Fibroblast of skin of right biceps (primary cell): ENCODE measurements around the gene SAMD1.

Experiments used
- DNase-seq: peaks from one replicate; pipeline ENCODE4 v3.0.0-alpha.2; 2013

Gene SAMD1

DNA sequence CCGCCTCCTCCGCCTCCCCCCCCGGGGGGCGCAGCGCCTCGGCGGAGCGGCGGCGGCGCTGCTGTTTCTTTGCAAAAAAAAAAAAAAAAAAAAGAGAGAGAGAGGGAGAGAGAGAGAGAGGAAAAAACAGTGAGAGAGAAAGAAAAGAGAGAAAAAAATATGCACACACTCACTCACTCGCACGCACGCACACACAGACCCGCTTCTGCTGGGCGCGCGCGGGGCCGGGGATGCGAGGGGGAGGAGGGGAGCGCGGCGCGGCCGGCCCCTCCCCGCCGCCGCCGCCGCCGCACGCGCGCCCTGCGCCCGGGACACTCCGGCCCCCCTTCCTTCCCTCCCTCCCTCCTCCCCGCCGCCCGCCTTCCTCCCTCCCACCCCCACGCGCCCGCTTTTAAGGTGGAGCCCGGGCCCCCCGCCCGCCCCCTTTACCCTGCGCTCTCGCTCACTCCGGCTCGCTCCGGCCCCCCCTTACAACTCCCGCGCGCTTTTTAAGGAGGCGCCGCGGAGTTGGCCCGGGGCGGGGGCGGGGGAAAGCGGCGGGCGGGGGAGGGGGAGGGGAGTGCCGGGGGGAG lies at the start of gene SAMD1:
SAMD1 (minus strand) TSS at position 243 of the 572 bp plus-strand sequence.
- DNase-seq, result peak; percentile 94

DNA sequence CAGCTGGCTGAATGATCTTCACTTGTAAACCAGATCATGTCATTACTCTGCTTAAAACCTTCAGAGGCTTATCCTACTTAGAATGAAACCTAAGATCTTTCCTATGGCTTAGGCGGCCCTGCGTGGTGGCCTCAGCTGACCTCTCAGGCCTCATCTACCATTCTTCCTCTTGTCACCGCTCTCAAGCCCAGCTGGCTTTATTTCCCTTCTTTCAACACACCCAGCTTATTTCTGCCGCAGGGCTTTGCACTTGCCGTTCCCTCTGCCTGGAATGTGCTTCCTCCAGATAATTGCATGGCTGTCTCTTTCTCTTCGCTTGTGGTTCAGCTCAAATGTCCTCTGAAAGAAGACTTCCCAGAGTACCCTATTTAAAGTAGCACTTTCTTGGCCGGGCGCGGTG lies 49.4 kb upstream of the SAMD1 start:
- no peak for DNase-seq

DNA sequence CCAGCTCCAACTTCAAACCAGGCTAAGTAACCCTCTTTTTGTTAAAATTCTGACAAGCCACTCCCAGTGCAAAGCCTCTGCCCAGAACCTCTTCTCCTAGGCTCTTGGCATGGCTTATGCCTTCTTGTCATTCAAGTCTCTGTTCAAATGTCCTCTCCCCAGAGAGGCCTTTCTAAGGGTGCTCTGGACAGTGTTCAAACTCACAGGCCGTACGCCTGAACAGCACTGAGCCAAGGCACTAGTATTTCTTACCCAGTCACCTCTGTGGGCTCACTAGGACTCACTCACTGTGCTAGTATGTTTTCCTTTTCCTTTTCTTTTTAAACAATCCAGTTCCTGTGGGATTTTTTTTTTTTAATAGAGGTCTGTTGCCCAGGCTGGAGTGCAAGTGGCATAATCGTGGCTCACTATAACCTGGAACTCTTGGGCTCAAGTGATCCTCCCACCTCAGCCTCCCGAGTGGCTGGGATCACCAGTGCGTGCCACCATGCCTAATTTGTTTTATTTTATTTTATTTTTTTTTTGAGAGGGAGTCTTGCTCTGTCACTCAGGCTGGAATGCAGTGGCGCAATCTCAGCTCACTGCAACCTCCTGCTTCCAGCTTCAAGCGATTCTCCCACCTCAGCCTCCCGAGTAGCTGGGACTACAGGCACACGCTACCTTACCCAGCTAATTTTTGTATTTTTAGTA lies 48.2 kb upstream of the SAMD1 start:
- peak; percentile 26 for DNase-seq

DNA sequence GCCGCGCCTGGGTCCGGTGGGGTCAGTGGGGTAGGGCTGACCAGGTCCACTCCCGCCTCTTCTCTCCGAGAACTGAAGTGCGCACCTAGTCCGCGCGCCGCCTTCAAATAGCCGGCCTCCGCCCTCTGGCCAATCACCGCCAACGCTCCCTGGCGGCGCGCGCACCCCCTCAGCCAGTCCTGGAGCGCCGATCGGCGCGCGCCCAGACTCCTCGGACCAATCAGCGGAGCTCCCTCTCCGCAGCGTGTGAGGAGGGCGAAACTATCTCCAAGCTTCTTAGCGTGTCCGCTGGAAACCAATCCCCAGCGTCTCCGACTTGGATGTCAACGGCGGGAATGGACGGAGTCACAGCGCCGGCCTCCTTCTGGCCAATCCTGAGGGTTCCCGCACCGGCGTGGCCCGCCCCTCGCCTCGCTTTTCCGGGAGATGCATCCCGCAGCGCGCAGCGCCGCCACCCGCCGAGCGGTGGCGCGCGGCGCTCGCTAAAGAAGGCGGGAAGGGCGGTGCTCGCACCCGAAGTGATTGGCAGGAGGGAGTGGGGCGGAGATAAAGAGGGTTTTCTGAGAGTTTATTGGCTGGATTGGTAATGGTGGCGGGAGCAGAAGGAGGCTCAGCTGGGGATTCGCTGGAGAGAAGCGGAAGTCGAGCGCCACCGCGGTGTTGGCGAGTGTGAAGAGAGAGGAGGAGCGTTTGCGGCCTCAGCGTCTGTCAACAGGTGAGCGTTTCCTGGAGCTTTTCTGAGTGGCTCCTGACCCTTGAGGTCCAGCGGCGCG lies 46.1 kb upstream of the SAMD1 start, which contains the start of gene ASF1B:
ASF1B (minus strand) TSS at position 81 of the 773 bp plus-strand sequence. CDS start 133 bp downstream, outside the sequence.
- DNase-seq, result peak; percentile 100

DNA sequence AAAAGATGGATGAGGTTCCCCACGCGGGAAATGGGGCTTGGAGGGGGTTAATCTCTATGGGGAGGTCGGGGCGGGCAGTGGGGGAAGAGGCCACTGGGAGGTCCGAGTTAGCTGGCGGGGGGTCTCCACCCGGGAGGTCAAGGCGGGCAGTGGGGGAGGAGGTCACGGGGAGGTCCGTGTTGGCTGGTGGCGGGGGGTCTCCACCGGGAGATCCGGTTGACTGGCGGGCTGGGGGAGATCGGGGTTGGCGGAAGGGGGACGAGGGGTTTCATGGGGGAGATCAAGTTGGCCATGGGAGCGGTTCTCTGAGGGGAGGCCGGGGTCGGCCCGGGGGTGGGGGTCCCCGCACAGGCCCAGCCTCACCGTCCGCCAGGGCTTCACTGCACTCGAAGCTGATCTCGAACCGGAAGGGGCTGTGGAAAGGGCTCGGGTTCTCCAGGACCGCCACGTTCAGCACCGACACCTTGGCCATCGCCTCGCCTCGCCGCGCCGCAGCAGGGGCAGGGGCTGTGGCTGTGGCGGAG lies 45.5 kb upstream of the SAMD1 start:
- no peak for DNase-seq

DNA sequence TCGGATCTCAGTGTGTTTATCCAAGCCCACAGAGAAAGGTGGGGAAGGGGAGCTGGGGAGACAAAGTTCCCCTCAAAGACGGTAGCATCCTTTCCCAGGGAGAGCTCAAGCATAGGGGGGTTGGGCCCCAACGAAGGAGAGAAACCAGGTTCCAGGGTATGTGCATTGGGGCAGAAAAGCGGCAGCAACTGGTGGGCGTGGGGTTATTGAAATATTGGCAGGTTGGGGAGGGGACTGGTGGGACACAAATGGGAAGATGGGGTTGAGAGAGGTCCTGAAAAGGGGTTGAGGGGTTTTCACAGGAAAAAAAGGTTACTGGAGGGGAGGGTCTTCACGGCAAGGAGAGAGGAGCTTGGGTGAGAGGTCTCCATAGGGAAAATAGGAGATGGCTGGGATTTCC lies 44.8 kb upstream of the SAMD1 start:
- no peak for DNase-seq

DNA sequence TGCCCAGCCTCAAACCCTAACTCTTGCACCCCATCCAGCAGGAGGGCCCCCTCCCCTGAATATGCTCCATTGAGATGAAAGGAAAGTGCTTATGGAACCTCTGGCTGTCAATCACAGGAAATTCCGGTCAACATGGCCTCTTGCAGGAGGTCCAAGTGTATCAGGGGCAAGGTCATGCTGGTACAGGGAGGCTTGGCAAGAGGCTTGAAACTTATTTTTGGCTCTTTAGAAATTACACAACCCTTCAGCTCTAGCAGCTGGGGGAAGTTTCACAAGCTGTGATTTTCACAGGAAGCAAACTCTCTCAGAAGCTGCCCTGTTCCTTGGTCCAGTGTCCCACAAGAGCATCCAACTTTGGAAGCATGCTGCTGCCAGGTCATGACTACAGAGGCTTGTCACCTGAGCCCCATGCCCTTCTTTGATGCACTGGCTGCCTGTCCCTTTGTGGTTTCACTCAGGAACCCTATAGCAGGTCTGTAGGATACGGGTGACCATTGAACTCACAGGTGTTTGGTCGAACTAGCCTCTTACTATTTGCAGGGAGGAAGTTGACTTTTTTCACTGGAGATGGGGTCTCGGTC lies 37.5 kb upstream of the SAMD1 start:
- DNase-seq, result no peak

DNA sequence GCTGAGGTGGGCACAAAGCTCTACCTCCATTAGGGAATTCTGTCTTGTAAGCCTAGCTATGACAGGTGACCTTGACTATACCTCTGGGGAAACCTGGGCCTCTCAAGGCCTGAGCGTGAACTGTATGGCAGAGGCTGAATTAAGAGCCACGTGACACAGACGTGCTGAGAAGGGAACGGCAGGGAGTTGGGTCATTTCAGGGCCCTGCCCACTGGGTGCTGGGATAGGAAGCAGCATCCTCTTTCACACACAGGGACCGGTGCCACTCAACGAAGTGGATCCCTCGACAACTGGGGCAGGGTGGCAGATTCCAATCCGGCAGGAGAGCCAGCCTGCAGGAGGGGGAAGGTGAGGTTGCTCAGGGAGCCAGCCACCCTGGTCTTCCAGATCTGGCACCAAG lies 36.6 kb upstream of the SAMD1 start:
- DNase-seq, result no peak

DNA sequence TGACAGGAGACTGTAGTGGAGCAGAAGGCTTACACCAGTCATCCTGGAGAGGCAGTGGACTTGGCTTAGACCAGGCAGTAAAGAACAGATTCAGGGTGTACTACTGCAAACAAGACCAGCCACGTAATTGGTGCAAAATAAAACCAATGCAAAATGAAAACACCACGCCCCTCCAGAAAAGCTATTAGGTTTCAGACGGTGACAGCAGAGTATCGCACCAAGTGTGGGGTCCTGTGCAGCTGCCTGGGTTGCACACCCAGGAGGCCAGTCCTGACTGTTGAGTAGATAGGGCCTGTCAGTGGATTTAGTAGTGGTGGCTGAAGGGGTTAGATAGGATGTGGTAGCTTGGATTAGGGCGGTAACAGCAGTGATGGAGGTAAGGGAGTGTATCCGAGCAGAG lies 32.4 kb upstream of the SAMD1 start:
- DNase-seq, result no peak

DNA sequence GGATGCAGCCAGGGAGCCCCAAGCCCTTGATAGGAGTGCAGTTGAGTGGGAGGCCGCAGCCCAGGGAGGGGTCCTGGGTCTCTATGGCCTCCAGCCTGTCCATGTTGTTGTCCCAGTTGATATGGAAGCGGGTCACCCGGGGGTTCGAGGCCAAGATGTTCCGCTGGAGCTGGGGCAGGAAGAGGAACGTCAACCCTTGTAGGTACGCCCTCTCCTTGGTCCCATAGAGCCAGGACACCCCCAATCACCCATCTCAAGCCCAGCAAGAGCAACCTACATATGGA lies 29.9 kb upstream of the SAMD1 start:
- no peak for DNase-seq

DNA sequence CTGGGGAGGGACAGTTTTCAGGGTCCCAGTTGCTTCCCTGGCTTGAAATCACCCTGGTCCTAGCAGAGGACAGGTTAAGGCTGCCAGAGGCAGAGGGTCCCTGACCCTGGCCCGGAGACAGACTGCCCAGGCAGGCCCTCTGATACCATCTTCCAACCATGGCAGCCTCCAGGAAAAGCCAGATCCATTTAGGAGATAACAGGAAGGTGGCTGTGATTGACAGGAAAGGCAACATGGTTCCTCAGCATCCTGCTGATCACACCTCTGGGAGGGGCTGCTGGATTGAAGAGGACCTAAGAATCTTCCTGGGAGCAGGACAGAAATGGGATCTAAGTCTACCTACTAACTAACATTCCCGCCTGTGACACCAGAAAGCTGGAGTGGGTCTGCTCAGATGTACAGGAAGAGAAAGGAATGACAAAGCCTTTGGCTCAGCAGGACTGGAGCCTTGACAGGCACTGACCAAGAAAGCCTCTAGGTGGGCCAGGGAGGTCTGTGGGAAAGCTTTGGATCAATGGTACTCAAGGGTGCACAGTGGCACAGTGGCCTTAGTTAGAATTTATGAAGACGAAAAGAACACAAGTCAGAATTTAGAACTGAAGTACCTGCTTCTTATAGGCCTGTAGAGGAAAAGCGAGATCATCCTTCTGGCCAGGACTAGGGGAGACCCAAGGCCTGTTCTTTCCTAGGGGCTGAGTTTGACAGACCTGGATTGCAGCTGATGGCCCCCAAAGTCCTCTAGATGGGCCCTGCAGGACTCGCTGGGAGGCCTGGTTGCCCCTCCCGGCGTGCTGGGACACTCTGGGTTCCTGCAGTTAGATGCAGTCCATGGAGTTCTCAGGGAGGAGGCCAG lies 29.3 kb upstream of the SAMD1 start:
- no peak for DNase-seq

DNA sequence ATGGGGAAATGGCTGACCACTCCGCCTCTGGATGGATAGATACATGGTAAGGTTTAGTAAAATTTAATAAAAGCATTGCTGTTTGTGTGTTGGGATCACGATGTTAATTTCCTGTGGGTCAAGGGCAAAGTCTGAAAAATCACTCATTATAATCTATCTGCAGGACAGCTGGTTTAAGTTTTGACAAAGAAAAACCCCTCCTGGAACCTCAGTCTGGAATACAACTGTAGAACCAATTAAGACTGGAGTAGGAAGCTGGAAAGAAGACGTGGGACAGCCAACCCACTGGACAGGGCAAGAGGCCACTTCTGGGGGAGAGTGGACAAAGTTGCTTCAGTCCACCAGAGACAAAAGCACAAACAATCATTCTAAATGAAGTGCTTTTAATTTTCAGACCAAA lies 28.6 kb upstream of the SAMD1 start:
- no peak for DNase-seq

DNA sequence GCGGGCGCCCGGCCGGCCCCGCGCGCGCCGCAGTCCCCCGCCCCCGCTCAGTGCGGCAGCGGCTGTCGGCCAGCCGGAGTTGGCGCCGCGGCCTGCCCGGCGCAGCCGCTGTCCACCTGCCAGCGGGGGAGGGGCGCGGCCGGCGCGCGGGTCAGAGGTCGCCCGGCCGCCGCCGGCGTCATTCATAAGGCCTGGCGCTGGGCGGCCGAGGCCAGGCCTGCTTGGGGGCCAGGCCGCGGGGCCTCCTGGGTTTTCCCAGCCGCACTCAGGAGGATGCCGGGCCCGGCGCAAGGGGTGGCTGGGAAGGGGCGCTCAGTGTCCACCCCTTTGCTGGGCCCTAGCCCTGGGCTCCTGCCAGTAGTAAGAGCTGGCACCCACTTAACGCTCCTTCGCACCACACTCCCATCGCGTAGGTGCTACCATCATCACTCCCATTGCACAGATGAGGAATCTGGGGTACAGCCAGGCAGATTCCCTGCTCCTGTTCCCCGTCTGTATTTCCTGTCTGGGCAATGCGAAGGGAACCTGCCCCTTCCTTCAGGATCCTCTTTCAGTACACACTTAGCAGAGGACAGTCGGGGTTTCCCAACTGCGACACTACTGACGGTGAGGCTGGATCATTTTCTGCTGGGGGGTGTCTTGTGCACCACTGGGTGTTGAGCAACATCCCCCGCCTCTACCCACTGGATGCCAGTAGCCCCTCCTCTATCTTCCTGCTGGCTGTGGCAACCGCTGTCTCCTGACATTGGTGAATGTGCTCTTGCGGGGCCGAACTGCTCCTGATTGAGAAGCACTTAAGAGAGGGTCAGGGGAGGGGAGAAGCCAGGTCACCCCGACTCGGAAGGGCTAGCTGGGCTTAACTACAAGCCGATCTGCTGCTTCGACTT lies 27.9 kb upstream of the SAMD1 start:
- DNase-seq, result peak; percentile 49

DNA sequence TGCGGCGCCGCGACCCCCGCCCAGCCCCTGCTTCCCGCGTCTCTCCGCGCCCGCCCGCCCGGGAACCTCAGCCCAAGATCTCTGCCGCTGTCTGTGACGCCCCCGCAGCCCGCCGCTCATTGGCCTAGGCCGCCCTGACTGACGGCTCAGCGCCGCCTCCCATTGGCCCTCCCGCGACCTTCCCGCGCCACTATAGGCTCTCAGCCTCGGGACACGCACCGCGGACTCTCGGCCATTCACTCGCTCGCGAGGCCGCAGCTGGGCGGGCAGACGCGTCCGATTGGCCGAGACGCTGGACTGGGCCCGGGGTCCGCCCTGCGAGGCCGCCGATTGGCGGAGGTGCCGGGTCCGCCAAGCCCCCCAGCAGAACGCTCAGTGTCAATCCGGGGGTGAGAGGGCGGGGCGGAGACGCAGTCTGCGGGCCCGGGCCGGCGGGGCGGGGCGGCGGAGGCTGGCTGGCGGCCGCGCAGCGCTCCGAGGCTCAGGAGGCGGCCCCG lies 27.2 kb upstream of the SAMD1 start, which contains the start of gene PRKACA:
PRKACA (minus strand) TSS at position 95 of the 497 bp plus-strand sequence. CDS start 215 bp downstream, outside the sequence.
- DNase-seq, result peak; percentile 99

DNA sequence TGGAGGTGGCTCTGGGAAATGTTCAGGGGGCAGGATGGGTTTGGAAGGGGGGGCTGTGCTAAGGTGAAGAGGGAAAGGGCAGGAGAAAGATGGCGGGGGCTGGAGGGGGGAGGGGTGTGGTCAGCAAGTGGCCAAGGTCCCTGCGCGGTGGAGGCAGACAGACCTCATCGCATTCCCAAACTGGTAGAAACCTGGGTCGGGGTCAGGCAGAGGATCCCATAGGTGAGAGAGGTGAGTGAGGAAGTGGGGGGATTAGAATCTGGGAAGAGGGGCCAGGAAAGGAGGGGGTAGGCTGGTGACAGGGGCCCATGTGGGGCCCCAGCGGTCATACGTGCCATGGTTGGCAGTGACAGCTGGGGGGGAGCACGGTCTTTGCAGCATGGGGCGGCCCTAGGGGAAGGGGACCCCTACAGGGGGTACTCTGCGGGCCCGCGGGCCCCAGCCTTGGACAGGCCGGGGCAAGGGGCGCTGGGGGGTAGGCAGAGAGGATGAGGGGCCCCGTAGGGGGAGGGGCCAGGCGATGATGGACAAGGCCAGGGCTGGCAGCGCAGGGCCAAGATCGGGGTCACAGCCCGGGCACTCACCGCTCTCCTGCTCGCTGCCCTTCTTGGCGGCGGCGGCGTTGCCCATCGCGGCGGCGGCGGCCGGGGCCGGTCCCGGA lies 26.5 kb upstream of the SAMD1 start:
- no peak for DNase-seq

DNA sequence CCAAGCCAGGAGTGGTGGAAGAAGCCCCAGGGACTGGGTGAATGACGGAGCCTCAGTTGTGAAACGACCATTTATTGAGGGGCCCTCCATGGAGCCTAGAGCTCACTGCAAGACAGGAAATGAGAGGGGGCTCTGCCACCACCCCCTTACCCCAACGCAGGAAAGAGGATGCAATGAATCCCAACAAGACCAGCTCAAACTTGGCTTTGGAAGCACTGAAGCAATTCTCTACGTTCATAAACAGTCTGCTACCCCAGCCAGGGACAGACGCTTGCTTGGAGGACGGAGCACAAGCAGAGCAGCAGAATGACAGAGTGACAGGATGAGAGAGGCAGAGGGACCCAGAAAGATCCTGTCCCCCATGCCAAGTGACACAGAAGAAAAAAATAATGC lies 26.0 kb upstream of the SAMD1 start:
- no peak for DNase-seq

DNA sequence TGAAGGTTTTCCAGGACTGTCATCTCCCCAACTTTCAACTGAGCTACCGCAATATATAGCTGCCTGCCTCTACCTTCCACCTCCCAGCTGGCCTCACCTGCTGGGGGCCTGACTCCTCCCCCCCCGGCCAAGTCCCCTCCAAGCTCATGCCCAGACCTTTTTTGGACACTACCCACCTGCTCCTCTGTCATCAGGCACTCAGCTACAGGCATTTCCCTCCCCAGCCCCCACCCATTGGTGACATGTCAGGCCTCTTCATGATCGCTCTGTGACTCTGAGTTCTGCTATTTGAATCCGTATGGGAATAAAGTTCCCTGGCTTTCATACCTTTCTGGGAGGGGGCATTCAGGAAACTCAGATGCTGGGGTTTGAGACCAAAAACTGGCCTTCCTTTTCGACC lies 25.2 kb upstream of the SAMD1 start:
- no peak for DNase-seq

DNA sequence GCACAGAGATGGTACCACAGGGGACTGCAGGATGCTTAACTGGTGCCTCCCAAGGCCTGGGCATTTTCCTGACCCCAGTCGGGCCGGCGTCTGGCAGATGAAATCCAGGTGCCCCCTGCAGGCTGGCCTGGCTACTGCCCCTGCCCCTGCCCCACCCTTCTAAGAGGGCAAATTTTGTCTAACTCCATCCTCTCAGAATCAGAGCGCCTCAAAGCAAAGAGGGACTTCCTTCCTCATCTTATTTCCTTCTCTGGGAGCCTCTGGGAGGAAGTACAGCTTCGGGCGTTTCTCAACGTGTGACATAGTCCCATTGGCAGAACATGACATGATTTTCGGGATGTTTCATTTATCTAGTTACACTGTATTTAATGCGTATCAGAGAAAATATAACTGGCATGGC lies 24.3 kb upstream of the SAMD1 start:
- DNase-seq, result no peak

DNA sequence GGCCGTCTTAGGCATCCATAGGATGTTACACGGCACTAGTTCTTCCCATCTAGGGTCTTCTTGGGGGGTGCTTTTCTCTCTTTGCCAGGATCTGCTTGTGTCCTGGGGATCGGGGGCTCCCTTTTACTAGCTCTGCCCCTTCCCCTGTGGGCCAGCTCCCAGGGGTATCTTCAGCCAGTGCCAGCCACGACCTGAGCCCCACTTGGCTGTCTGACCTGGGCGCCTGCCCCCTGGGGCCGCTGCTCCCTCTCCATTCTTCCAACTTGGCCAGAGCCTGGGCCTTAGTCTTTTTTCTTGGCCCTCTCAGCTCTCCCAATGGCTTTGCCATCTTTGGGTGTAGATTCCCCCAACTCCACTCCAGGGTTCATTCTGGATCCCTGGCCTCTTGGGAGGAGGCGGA lies 23.9 kb upstream of the SAMD1 start:
- no peak for DNase-seq

DNA sequence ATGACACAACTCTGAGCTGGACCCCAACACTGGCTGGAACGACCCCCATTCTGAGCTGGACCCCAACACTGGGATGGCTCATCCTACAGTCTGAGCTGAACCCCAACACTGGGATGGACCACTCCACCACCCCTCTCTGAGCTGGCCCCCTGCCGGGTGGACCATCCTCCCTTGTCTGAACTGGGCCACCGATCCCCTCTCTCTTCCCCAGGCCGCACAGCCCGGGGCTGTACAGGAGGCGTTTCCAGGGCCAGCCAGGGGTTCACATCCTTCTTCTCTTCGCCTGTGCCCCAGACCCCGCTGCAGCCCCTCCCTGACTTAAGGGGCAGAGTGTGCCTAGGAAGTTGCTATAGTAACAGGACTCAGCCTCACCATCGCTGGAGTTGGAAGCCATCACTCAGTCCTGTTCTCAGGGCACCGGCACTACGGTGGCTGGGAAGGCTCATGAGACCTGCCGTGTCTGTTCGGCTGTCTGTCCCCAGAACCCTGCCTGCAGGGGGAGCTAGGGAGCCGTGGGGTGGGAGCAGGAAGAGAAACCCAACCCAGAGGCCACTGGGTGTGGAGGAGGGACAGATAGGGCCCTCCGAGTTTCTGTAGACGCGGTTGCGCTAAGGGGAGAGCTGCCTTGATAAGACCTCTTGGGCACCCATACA lies 23.3 kb upstream of the SAMD1 start:
- DNase-seq, result no peak
